Activated CD4-positive, alpha-beta T cell treated with anti-CD3 and anti-CD28 coated beads, Interleukin-2, amount 50 U/mL, for 1 hour (primary cell): ENCODE data around the gene NIPAL3.
"Not testable (repeated sequence)": the region's sequence is repeated elsewhere in the genome, so short reads cannot be mapped to it uniquely, and the experiment has no call there.

Source experiments
- DNase-seq: peaks from one replicate; pipeline ENCODE4 v3.0.0-alpha.2; 2020

NIPAL3 gene

DNA sequence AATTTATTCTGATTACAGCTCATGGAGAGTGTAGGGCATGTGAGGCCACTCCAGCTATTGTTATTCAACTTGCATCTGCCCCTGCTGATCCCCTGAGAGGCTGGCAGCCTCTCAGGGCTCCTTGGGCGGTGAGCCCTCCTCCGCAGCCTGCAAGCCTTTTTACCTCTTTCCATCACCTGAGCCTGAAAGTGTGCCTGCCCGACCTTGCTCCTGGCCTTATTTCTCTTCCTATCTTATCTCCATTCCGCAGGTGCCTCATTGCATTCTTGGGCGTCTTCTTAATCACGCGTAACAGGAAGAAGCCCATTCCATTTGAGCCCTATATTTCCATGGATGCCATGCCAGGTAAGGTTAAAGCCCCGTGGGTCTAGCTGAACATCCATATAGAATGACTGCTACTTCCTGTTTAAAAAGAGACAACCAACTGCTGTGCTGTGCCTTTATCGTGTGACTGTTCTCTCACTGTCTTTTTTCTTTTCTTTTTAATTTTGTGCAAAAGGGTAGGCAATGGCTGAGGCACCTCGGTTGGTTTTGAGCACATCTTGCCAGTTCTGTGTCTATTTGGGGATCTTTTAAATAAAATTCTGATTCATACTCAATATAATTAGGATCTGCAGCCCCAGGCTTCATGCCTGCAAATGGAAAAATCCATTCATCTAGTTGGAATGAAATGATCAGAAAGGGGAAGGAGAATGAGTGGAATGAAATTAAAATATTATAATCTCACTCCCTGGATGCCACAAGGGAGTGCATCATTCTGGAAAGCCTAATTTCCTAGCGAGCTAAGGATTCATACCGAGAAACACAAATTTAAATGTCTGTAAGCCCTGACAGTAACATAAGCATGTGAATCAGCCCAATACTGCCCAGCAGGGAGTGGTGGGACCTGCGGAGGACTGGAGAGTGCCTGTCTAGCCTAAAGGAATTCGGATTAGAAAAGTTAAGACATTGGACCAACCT lies 48.5 kb downstream of the NIPAL3 start:
- DNase-seq = no peak

DNA sequence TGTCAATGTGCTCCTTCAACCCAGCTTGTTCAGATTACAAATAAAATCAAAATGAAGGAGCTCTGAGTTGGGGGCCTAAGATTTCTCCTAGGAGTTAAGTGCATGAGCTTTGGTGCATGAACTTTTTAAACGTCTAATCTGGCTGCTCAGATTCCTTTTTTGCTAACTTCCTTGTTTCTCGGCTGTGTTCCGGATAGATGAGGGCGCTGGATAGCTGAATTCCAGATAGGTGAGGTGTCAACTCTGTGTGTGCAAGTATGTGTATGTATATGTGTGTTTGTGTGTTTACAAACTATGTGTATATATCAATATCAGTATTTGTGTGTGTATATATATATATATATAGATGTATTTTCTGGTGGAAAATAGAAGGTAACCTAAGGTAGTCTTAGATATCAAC lies 49.5 kb downstream of the NIPAL3 start:
- DNase-seq = no peak

DNA sequence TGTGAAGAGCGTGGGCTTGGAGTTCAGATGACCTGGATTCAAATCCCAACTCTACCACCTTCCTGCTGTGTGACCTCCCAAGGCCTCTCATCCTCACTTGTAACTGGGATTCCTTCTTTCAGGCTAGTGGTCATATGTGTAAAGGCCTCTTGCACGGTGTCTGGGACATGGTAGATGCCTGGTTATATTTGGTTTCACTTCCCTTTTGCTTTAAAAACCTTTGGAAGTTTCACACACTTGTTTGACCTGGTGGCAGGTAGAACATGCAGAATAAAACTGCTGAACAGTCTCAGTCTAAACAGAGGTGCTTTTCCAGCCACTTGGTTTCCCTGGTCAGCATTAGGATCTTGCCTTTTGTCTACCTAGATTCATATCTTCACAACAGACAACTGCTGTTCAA lies 50.0 kb downstream of the NIPAL3 start:
- DNase-seq = no peak

DNA sequence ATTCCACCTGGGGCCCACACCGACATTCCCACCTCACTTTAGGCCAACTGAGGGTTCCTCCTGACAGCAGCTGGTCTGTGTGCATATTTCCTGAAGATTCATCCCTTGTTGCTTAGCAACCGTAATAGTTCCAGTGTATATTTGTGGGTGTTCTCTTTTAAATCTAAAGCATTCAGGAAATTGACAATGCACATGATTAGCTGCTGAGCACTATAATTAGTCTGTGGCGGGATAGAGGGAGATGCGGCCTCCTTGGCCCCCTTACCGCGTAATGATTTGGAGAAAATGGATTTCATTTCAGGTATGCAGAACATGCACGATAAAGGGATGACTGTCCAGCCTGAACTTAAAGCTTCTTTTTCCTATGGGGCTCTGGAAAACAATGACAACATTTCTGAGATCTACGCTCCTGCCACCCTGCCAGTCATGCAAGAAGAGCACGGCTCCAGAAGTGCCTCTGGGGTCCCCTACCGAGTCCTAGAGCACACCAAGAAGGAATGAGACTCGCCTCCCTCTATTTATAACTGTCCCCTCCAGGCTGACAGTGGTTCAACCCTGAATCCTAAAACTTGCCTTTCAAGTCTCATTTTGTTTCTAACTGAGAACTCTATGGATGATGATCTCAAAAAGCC lies 53.2 kb downstream of the NIPAL3 start:
- DNase-seq = no peak

DNA sequence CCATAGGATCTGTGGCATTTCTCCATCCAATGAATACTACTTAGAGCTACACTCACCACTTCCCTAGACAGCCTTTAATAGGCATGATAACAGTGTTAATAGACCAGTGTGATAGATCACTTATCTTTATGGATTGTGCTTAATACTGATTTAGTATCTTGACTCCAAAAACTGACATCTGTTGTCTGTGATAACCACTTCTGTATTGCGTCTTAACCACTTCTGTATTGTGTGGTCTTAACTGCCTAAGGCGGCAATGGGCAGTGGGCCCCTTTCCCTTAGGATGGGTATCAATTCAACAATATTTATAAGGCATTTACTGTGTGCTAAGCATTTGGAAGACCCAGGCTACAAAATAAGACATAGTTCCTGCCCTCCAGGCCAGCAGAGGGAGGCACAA lies 55.0 kb downstream of the NIPAL3 start:
- no peak for DNase-seq

DNA sequence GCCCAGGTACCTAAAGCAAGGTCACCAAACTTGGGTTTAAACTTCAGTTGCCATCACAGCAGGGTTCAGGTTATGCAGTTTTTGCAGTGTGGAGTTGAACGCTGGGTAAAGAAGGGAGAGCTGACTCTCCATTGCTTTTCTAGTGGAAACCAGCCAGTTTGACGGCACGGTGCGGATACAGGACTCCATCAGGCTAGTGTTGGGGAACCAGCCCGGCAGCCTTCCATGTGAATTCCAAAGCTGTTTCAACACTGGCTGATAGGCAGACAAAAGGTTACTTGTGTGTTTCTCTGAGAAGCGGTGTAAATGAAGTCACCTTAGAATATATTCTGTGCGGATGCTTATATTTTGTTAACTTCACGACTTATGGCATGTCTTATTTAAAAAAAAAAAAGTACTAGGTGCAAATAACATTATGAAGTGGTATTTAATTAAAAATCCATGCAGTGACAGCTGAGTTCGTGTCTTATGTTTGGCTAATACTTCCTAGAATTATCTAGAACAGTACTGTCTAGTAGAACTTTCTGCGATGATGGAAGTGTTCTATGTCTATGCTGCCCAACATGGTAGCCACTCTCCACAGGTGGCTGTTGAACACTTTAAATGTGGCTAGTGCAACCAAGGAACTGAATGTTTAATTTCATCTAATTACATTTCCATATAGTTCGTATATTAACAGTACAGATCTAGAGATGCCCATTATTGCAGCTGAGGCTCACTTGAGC lies 57.1 kb downstream of the NIPAL3 start:
- no peak for DNase-seq

DNA sequence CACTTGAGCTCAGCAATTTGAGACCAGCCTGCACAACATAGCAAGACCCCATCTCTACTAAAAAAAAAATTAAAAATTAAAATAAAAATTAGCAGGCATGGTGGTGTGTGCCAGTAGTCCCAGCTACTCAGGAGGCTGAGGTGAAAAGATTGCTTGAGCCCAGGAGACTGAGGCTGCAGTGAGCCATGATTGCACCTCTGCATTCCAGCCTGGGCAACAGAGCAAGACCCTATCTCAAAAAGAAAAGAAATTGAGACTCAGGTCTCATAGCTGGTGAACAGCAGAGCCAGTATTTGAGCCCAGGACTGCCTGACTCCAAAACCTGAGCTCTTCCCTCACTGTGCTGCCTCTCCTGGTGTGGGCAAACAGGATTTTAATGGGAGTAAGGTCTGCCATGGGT lies 58.6 kb downstream of the NIPAL3 start:
- DNase-seq = no peak

DNA sequence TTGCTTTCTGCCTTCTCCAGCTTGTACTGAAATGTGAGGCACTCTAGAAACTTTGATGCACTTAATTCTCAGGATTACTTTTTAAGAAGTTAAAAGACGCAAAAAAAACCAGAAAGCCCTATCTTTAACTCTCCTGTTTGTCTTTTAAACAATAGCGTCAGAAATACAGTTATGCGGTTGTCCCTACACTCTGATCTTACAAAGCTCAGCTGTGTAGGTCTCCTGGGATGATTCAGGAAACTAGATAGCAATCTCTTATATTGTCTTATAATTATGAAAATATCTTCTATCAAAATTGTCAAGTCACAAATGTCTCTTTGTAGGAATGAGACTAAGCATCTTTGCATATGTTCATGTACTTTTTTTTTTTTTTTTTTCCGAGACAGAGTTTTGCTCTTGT lies 60.1 kb downstream of the NIPAL3 start:
- no peak for DNase-seq

DNA sequence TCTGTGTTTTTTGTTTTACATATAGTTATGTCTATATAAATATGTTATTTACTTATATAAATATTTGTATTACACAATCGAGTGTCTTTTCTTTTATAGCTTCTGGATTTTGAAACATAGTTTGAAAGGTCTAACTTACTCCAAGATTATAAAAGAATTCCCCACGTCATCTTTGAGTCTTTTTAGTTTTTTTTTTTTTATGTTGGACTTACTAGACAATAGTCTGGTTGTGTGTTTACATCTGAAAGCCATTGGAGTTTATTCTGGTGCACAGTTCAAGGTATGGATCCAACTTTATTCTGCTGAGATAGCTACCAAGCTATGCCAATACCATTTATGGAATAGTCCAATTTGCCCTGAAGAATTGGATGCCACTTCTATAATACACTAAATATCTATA lies 61.0 kb downstream of the NIPAL3 start:
- DNase-seq = no peak

DNA sequence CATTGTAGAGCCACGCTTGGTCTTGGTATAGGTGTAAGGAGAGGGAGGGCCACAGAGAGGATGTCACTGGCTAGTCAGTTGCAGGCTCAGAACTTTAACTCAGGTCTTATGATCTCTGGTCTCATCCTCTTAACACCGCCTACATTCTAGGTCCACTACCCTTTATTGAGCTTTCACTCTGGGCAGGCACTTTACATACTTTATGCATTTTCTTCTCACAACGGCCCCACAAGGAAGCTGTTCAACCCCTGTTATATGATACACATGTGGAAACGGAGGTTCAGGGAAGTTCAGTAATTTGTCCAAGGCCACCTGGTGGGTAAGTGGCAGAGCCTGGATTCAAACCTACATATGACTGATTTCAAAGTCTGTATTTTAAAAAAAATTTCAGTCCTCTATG lies 61.7 kb downstream of the NIPAL3 start:
- no peak for DNase-seq

DNA sequence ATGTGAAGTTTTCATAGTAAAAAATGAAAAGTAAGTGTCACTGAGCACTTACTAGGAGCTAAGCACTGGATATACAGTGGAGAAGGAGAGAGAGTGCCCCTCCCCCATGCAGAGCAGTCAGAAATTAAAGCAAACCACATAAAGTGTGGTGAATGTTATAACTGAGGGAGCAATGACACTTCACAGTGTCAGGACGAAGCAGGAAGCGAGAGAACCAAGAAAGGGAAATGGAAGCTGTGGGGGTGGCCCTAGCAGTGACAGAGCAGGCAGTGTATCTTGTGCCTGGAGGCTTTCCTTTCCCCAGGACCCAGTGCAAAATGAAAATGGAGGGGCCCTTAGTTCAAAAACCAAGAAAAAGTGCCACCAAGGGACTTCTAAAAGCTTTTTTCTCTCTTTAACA lies 65.5 kb downstream of the NIPAL3 start:
- peak; percentile 46 for DNase-seq

DNA sequence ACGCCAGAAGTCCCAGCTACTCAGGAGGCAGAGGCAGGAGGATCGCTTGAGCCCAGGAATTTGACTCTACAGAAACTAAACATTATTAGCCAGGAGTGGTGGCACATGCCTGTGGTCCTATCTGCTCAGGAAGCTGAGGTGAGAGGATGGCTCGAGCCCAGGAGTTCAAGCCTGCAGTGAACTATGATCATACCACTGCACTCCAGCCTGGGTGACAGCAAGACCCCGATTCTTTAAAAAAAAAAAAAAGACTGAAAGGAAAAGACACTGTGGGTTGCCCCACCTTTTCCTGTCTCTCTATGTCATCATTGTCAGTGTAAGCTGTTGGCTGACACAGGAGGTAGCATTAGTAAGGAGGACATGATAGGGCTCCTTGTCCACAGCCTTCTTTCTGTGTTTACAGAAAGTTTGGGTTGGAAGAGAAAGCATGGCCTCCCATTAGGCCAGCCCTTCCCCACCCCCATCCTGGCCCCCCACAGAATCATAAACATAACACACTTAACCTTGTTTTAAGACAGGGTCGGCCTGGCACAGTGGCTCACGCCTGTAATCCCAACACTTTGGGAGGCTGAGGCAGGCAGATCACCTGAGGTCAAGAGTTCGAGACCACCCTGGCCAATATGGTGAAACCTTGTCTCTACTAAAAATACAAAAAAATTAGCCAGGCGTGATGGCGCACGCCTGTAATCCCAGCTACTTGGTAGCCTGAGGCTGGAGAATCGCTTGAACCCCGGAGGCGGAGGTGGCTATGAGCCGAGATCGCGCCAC lies 66.4 kb downstream of the NIPAL3 start:
- peak; percentile 25 for DNase-seq

DNA sequence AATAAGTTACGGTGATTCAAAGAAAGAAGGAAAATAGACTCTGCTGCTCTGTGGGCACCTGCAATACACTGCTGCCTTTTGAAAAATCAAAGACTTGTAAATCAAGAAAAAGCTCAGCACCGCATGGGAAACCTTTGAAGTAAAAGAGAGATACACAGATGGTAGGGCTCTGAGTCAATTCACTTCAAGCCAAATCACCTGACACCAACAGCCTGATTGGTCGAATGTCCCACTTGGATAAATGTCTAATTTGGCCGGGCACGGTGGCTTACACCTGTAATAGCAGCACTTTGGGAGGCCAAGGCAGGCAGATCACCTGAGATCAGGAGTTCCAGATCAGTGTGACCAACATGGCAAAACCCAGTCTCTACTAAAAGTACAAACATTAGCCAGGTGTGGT lies 67.8 kb downstream of the NIPAL3 start:
- DNase-seq = no peak

DNA sequence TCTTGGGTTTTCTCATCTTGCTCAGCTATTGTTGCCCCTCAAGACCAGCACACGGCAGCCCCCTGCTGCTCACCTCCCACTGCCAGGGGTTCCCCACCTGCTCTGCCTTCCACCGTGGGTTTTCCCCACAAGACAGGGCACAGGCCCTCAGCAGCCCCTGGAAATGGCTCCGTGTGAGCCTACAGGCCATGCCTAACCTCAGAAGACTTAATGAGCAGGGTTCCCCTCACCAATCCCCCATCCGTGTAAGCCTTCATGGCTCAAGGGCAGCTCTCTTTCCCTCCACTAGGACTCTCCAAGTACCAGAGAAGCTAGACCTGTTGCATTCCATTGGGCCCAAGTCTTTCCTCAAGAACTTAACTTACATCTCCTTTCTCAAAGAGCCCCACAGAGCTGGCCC lies 68.6 kb downstream of the NIPAL3 start:
- DNase-seq = no peak

DNA sequence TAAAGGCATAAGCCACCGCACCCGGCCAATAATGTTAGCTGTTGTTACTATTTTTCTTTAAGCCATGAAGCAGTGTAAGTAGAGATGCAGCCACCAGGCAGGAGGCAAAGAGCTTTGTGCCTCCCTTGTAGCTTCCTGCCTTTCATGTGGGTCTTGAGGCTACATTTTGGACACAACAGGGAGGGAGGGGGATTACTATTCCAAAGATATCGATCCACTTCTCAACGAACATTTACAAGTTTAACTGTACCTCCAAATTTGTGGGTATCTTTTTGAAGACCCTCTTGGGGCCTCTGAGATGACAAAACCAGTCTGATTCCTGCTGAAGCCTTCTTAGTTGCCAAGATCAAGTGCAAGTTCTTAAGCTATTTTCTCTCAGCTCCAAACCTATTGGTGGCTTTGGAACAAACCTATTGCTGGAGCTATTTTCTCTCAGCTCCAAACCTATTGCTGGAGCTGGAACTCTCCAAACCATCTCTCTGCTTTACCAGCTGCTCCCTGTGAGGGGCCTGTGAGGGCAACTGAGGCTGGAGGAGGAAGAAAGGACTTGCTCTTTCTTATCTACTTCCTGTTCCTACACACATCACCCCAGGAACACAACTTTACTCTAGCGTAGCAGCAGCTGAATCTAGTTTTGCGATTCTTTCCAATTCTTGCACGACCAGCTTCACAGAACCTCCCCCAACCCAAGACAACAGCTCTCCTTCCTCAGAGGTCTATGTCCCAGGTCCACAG lies 70.9 kb downstream of the NIPAL3 start:
- DNase-seq = peak; percentile 30

DNA sequence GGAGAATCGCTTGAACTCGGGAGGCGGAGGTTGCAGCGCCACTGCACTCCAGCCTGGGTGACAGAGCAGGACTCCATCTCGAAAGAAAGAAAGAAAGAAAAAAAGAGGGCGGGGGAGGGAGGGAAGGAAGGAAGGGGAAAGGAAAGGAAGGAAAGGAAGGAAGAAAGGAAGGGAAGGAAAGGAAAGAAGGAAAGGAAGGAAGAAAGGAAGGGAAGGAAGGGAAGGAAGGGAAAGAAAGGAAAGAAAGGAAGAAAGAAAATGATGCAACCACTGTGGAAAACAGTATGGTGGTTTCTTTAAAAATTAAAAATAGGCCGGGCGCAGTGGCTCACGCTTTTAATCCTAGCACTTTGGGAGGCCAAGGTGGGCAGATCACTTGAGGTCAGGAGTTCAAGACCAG lies 71.9 kb downstream of the NIPAL3 start:
- no peak for DNase-seq

DNA sequence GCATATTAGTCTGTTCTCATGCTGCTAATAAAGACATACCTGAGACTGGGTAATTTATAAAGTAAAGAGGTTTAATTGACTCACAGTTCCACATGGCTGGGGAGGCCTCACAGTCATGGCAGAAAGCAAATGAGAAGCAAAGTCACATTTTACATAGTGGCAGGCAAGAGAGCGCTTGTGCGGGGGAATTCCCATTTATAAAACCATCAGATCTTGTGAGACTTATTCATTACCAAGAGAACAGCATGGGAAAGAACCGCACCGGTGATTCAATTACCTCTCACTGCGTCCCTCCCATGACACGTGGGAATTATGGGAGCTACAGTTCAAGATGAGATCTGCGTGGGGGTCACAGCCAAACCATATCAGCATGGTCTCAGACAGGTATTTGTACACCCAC lies 72.6 kb downstream of the NIPAL3 start:
- peak; percentile 28 for DNase-seq

DNA sequence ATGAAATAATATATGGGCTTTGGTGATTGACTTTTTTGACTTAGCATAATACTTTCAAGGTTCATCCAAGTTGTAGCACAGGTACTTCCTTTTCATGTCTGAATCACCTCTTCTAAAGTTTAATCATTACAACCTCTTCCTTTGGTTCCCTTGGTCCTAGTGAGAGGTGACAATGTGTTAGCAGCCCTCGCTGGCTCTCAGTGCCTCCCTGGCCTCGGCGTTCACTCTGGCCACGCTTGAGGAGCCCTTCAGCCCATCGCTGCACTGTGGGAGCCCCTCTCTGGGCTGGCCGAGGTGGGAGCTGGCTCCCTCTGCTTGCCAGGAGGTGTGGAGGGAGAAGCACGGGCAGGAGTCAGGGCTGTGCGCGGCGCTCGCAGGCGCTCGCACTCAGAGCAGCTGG lies 74.1 kb downstream of the NIPAL3 start:
- DNase-seq = no peak

DNA sequence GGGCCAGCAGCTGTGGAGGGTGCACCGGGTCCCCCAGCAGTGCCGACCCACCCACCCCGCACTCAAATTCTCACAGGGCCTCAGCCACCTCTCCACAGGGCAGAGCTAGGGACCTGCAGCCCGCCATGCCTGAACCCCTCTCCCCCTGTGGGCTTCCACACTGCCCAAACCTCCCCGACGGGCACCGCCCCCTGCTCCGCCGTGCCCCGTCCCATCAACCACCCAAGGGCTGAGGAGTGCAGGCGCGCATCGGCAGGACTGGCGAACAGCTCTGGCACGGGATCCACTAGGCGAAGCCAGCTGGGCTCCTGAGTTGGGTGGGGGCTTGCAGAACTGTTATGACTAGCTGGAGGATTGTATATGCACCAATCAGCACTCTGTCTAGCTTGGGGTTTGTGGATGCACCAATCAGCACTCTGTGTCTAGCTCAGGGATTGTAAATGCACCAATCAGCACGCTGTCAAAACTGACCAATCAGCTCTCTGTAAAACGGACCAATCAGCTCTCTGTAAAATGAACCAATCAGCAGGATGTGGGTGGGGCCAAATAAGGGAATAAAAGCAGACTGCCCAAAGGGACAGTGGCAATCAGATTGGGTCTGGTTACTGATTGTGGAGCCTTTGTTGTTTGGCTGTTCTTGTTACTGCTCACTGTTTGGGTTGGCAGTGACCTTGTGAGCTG lies 74.6 kb downstream of the NIPAL3 start:
- DNase-seq = no peak

DNA sequence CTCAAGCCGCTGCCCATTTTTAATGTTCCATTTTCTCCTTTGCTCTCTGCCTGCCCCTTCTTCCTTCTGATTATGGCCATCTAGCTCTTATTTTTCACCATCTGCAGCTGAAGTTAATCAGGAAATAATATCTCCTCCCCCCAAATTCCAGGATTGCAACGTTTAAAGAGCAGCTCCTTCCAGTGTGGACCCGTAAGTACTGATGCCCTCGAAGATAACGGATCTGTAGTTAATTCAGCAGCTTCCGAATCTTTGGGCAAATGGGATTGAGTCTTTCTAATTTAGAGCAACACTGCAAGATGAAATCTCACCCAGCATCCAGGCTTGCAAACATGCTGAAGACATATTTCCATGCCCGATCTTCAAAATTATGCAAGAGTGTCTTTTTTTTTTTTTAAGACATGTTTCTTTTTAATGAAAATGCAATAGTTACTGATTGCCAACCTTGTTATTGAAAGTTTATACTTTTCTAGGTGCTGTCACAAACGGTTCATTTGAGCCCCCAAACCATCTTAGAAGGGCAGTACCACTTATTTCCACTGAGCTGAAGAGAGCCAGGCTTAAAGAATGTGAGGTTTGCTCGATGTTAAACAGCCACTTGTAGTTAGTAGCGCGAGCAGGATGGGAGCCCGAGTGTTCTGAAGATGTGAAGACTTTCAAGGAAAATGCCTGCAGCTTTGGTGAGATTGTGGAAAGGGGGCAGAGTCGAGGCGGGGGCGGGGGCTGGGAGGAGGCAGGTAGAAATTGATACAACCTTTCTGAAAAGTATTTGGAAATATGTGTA lies 76.2 kb downstream of the NIPAL3 start:
- no peak for DNase-seq

DNA sequence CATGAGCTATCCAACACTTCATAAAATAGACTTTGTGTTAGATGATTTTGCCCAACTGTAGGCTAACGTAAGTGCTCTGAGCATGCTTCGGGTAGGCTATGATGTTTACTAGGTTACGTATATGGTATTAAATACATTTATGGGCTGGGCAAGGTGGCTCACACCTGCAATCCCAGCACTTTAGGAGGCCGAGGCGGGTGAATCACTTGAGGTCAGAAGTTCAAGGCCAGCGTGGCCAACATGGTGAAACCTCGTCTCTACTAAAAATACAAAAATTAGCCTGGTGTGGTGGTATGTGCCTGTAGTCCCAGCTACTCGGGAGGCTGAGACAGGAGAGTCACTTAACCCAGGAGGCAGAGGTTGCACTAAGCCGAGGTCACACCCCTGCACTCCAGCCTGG lies 77.3 kb downstream of the NIPAL3 start:
- DNase-seq = not testable (repeated sequence)
